ENCODE measurements around the gene UNCX.
"Not testable (repeated sequence)": the region's sequence is repeated elsewhere in the genome, so short reads cannot be mapped to it uniquely, and the experiment has no call there.

Gene UNCX

DNA sequence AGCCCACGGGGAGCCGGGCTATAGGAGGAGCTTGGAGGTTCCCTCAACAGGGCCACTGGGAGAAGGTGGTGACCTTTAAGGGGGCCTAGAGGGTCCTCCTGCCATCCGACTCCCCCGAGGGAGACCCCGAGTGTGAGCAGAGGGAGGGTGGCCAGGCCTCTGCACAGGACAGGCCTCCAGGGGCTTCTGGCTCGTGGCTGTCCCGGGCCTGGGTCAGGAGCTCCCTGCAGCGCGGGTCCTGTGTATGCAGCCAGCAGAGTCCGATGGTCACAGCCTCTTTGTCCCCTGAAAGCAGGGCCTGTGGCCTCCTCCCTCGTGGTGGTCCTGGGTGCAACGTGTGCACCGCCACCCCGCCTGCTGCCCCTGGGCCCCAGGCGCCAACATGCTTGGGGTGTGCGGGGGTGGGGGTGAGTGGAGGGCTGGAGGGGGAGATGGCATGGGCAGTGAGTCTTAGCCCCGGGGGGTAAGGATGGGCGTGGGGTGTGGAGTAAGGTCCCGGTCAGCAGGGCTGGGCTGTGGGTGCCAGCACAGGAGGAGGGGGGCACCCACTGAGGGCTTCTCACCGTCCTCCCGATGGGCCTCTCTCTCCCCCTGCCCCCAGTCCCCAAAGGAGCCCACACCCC is 27.1 kb downstream of the UNCX start:
- no peak for DNase-seq

DNA sequence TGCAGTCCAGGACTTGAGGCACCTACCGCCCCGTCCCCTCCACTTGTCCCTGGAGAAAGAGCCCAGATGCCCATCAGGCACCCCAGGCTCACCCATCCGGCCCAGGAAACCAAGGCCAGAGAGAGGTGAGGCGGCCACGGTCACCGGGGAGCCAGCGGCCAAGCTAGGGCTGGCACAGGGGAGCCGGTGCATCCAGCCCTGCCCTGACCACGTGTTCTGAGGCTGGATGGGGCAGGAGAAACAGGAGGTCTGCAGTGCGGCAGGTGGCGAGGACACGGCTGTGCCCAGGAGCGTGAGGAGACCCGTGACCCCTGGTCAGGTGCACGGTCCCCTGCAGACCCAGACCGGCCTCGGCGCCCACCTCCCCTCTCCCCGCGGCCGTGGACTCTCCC is 27.6 kb downstream of the UNCX start:
- no peak for DNase-seq

DNA sequence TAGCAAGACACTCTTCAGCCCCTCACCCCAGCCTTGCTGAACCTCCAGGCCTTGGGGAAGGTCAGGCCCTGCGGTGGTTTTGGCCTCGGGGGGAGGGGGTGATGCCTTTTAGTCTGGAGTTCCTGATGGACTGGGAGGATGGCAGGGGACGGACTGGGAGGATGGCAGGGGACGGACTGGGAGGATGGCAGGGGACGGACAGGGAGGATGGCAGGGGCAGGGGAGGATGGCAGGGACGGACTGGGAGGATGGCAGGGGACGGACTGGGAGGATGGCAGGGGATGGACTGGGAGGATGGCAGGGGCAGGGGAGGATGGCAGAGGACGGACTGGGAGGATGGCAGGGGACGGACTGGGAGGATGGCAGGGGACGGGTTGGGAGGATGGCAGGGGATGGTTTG is 28.4 kb downstream of the UNCX start:
- DNase-seq = not testable (repeated sequence)

DNA sequence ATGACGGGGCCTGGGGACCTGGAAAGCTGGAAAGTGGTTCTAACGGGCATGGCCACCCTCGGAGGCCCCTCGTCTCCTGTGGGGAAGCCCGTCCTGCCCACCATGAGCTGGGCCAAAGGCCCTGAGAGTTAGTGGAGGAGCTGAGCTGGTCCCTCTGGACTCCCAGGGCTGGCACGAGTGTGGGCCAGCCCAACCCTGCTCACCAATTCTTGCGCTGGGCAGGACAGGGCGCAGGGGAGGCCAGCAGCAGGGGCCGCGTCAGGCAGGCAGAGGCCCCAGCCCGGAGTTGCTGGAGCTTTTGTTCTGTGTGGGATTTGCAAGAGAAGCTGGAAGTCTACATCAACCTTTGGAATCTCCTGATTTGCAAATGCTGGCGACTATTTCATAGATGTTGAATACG is 29.8 kb downstream of the UNCX start:
- DNase-seq = no peak

DNA sequence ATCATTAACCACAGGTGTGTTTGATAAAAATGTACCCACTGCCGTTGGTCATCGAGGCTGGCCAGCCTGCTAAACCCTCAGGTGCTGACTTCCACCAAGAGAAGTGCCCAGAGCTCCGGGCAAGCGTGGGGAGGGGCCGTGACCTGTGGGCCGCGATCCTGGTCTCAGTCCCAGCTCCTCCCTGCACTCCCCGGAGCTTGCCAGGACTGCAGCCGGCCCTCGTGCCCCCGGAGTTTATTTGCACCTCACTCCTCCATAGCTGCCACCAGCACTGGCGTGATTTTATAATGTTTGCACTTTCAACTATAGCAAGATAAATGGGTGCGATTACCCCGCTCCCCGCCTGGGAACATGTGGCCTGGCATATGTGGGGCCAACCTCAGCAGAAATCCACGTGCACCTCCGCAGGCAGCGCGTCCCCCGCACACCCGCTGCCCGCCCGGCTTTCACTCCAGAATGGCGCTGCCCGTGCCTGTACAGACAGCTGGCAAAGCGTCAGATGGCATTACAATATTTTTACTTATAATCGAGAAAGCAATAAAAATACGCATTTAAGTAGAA is 30.8 kb downstream of the UNCX start:
- no peak for DNase-seq

DNA sequence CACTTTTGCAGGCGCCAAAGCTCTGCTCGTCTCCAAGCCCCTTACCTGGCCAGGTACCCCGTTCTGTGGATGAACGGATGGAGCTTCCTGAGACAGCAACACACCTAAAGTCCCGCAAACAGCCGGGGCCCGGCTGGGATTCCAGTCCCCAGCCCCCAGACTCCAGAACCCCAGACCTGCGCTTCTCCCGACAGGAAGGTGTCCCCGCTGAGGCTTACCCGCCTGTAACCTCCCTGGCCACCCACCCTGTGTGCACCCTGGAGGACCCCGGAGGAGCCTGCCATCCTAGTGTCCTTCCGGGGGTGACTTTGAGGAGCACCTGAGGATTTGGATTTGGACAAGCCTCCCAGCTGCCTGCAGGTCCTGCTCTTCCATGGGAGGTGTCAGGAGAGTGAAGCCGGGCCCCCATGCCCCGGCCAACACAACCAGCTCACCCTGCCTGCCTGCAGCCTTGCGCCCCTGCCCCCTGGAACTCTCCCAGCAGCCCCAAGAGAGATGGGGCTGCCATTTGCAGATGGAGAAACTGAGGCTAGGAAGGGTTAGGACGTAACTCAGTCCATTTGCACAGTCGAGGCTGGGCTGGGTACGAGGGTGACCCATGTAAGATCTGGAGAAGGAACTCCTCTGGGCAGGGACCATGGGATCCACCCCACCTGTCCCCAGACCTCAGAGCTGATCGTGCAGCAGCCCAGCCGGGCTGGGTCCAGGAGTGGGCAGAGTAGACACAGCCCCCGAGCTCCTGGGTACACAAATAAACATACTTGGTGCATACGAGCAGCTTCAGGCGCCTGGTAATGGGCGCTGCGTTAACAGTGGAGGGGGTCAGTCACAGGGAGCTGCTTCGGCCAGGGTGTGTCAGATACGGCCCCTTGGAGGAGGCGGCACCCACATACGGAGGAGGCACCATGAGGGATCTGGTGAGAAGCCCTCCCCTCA is 31.9 kb downstream of the UNCX start:
- no peak for DNase-seq

DNA sequence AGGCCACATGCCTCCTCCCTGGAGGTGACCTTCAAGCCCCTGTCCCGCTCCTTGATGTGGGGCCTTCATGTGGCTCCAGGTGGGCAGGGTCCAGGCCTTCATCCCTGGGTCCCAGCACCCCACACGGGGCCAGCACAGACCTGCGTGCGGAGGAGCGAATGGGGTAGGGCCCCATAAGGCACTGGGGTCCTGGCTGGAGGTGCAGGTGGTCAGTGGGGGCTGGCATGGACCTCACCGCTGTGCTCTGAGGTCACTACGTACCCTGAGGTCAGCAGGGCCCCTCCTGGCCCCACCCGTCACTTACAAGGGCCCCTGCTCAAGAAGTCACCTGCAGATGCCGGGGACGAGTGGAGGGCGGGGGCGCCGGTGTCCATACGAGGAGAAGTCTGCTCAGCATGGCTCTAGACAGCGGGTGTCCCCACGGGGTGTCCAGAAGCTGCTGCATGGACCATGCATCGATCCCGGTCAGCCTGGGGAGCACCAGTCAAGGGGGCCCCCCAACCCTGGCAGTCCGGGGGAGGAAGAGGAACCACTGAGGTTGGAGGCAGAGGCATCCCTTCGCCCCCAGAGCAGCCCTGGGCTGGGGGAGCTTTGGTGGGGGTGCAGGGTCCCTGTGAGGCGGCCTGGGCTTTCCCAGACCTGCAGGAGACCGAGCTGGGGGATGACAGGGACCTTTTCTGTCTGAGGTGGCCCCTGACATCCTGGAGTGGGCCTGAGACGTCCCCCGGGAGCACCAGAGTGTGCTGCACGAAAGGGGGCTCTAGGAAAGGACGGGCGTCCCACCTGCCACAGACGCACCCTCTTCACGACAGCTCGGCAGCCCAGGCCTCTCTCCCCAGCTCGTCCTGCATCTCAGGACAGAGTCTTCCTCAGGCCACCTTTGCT is 34.6 kb downstream of the UNCX start:
- no peak for DNase-seq

DNA sequence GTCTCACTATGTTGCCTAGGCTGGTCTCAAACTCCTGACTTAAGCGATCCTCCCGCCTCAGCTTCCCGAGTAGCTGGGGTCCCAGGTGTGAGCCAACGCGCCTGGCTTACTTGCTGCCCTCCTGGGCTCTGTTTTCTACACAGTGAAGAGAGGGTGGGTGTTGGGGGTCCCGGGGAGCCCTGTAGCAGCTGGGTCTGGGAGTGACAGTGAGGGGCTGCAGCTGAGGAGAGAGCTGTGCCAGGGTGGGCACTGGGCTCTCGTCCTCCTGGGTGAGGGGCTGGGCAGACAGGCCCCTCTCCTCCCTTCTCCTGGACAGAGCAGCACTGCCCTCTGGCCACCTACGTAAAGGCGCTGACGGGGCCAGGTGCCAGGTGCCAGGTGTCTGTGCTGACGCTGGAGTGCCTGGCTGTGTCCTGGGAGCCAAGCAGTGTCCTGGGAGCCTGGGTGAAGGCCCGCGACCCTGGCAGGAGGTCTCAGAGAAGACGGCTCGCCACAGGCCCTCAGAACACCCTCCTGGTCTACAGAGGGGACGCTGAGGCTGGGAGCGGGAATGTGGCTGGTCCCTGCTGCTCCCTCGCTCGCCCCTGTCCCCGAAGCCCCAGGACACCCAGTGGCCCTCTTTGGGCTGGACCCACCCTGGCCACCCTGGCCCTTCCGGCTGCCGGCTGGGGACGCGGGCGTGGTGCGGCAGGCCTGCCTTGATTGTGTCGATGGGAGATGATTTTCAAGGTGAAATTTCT is 35.6 kb downstream of the UNCX start:
- no peak for DNase-seq

DNA sequence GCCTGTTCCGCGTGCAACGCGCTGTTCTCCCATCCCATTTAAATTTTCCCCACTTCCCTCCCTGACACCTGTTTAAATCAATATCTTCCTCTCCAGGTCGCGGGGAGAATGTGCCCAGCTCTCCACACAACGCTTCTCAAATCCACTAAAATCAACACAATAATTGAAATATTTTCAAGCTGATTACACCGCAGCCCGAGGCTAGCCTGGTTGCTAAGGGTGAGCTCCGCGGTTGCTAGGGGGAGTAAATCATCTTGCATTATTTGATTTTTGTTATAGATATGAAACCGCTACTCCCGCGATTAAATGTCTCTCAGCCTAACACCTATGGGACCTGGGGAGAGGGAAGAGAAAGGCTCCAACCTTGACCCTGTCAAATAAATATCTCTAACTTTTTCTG is 36.2 kb downstream of the UNCX start:
- DNase-seq = no peak

DNA sequence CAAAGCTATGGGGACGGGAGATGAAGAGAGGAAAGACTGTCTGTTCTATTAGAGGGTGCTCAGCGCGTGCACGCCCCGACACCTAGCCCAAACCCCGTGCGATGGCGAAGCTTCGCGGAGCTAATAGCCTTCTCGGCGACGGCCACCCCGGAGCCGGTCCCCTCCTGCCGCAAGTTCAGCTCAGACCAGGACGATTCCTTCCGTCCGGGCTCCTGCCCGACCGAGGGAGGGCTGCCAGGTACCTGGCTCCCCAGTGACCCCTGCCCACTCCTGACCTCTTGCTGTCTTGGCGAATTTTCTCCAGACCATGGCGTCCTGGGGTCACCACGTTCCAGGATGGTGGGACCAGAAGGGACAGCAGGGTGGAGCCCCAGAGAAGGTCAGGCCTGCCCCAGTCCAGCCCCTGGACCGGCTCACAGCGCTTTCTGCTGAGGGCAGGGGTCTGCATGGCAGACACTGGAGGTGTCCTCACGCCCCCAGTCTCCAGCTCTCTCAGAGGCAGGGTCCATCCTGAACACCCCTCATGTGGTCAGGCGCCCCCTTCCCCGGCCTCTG is 36.7 kb downstream of the UNCX start:
- DNase-seq = no peak

DNA sequence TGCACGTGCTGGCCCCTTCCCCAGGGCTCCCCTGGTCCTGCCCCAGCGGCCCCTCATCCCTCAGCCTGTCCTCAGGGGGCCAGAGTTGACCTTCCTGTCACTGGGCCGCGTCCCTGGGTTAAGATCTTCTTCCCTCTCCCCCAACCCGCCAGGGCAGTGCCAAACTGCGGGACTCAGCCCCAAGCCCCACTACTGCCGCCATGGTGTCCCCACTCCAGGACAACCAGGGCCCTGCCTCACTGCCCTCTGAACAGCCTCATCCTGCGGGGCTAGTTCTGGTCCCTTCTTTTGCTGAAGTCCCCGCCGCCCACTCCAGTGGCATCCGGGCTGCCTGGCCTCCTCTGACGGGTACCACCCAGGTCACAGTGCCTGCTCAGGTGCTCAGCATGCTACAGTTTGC is 37.5 kb downstream of the UNCX start:
- no peak for DNase-seq

DNA sequence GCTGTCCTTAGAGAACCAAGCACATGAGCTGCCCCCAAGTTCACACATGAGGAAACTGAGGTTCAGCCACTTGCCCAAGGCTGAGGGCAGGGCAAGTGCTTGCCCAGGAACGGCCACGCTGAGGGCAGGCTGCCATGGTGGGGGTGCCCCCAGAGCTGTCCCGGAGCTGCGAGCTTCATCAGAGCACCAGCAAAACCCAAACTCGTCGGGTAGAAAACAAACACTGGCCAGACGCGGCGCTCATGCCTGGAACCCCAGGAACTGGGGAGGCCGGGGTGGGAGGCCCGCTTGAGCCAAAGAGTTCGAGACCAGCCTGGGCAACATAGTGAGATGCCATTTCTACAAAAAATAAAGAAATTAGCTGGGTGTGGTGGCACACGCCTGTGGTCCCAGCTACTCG is 38.4 kb downstream of the UNCX start:
- DNase-seq = no peak

DNA sequence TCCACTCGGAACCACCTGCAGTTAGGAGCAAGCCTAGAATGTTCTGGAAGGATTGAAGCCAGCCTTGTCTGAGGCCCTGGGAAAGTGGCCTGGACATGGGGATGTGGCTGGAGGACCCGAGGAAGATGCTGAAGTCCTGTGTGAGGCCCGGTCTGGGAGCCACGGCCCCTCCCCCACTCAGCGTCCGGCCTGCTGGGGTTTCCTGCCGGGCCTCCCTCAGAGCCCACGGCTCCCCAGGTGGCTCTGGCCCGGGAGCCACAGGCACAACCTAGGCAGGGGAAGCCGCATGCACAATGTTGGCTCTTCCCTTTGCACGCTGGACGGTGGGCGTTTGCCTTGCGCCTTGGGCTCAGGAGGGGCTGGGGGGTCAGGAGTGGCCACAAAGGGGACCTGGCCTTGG is 39.0 kb downstream of the UNCX start:
- no peak for DNase-seq

DNA sequence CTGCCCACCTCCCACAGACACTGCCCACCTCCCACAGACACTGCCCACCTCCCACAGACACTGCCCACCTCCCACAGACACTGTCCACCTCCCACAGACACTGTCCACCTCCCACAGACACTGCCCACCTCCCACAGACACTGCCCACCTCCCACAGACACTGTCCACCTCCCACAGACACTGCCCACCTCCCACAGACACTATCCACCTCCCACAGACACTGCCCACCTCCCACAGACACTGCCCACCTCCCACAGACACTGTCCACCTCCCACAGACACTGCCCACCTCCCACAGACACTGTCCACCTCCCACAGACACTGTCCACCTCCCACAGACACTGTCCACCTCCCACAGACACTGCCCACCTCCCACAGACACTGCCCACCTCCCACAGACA is 39.5 kb downstream of the UNCX start:
- not testable (repeated sequence) for DNase-seq

DNA sequence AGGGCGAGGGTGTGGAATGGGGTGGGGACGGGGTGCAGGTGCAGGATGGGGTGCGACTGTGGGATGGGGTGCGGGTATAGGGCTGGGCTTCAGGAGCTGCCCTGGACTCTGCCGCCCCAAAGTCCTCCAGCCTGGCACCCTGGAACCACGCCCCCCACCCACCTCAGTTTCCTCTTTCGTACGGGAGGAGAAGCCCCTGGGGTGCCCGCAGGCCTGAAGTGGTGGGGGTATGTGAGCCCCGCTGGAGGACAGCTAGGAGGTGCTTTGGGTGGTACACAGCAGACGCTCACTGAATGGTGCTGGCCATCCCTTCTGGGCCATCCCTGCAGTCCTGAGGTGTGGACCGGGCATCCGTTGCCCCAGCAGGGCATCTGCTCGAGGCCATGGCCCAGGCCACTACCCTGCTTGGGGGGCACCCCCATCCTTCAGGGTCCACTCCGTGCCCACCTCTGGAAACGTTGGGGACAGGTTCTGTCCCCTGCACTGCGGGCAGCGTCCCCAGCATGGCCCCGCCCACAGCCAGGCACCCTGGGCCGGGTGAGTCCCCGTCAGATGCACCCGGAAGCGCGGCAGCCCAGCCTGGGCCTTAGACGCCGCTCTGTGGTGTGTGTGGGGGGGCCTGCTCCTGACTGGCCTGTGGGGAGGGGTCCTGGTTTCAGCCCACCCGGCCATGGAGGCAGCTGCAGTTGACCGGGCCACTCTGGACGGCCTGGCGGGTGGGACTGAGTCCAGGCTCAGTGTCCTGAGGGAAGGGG is 41.6 kb downstream of the UNCX start:
- no peak for DNase-seq

DNA sequence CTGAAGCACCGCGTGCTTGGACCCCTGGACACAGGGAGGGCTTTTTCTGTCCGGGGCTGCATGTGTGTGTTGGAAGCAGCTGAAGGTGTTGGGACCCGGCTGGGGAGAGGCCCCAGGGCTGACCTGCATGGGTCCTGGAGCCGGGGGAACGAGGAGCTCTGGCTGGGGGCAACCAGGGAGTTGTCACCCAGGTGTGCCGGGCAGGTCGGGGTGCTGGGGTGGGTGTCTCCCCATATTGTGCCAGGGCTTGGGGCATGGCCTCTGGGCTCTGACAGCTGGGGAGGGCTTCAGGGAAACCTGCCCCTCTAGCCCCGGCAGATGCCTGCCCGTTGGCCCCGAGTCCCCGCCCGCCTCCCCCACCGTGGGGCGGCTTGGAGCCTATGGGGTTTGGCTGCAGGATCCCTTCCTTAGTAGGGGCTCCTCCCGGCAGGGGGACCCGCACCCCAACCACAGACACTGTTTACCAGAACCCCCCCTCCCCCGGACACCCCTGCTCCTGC is 42.3 kb downstream of the UNCX start:
- no peak for DNase-seq

DNA sequence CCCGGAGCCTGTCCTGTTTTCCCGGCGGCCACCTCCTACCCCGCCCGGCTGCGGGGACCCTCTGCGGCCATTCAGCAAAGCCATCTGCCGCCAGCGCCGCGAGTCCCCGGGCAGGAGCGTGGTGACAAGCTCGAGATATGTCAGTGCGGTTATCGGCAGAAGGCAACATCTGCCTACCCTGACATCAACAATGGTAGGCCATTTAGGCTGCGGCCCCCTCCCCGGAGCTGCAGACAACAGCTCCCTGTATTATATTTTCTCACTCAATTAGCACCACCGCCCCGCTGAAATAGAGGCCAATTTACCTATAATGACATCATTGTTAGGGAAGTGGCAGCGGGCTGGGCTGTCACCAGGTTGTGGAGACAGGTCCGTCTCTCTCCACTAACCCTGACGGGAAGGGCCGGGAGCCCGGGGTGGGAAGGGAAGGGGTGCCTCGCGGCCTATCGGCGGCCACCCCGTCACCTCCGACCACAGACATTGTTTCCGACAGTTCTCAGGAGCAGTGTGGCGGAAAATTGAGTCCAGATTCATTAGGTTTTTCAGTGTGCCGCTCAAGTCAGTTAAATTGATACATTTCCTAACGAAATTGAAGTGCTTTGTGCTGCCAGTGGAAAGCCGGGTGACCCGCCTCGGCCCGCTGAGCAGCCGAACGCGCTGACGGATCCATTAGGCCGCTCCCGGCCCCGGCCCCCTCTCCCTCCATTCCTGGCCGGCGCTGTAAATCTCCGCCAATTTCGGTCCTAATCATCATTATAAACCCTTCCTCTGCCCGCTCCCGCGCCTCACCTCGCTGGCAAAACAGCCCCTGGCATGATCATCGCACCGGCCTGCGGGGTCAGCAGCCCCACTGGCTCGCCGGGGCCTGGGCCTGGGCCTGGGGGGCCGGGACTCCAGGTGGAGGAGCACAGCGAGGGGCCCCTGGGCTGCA is 43.0 kb downstream of the UNCX start:
- DNase-seq = no peak

DNA sequence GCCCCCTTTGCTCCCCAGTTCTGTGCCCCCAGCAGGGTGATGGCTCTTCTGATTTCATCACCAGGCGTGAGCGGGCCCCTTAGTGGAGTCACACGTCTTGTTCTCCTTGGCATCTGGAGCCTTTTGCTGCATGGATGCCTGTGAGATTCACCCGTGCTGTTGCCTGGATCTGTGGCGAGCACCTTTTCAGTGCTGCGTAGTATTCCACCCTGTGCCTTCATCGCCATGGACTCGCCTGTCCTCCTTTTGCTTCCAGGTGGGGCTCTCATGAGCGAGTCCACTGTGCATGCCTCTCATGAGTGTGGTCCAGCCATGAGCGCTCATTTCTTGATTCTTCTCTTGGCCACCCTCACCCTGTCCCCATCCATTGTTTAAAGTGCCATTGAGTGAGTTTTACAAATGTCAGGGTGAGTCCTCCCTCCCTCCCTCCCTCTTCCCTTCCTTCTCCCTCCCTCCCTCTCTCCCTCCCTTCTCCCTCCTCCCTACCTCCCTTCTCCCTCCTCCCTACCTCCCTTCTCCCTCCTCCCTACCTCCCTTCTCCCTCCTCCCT is 44.0 kb downstream of the UNCX start:
- DNase-seq = no peak

DNA sequence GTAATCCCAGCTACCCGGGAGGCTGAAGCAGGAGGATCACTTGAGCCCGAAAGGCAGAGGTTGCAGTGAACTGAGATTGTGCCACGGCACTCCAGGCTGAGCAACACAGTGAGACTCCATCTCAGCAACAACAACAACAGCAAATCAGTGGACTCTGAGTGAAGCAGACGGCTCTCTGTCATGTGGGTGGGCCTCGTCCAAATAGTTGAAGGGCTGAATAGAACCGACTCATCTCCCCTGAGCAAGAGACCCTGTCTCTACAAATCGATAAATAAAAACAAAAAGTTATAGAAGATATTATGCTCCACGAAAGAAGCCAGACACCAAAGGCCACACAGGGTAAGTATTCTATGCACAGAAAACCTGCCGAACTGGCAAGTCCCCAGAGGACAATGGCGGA is 45.9 kb downstream of the UNCX start:
- no peak for DNase-seq

DNA sequence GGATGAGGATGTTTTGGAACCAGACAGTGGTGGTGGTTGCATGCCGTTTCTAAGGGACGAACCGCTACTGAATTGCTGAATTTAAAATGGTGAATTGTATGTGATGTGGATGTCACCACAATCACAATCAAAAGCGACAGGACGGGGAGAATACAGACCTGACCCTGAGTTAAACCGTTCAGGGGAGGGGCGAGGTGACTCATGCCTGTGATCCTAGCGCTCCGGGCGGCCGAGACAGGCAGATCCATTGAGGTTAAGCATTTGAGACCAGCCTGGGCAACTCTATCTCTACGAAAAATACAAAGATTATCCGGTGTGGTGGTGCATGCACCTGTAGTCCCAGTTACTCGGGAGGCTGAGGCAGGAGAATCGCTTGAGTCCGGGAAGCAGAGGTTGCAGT is 46.4 kb downstream of the UNCX start:
- no peak for DNase-seq

All from T-helper 2 cell (primary cell).